Hematopoietic multipotent progenitor cell treated with erythropoietin and hydrocortisone succinate and interleukin-3 and kit ligand, for 15 days (in vitro differentiated cells): ENCODE measurements around the gene SAPCD2.
"Not testable (repeated sequence)": the region's sequence is repeated elsewhere in the genome, so short reads cannot be mapped to it uniquely, and the experiment has no call there.

Experiments
- DNase-seq: peaks from one replicate; pipeline ENCODE4 v3.0.0-alpha.2; 2015; ENCODE audit warnings: low spot score

Gene SAPCD2

DNA sequence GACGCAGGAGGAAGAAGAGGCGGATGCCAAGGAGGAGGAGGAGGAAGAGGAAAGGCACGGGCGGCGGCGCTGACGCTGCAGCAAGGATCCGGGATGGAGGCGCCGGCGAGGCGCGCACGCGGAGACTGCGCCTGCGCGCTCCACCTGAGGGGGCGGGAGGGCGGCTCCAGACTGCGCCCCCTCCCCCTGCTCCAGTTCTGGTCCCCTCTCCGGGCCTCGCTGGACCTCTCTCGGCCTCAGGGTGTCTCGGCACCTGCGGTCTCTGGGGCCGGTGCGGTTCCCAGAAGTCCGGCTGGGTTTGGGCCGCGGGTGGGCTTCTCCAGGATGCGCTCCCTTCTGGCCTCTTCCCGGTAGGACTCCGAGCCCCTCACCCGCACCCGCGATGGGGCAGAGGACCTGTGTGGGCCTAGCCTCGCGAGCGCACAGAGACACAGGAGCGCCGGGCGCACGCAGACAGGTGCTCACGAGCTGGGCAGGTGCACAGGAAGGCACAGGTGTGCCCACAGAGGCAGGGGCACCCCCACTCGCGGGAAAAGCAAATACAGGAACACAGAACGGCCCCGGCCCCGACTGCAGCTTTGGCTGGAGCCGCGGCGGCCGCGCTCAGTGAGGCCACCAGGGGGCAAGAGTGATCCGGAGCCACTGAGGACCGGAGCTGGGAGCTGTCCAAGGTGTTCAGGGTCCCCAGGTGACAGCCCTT lies 24.1 kb downstream of the SAPCD2 start, which contains the start of gene NPDC1:
NPDC1 (minus strand) TSS at position 90 of the 700 bp plus-strand sequence. CDS start 188 bp downstream, outside the sequence.
- peak; percentile 52 for DNase-seq

DNA sequence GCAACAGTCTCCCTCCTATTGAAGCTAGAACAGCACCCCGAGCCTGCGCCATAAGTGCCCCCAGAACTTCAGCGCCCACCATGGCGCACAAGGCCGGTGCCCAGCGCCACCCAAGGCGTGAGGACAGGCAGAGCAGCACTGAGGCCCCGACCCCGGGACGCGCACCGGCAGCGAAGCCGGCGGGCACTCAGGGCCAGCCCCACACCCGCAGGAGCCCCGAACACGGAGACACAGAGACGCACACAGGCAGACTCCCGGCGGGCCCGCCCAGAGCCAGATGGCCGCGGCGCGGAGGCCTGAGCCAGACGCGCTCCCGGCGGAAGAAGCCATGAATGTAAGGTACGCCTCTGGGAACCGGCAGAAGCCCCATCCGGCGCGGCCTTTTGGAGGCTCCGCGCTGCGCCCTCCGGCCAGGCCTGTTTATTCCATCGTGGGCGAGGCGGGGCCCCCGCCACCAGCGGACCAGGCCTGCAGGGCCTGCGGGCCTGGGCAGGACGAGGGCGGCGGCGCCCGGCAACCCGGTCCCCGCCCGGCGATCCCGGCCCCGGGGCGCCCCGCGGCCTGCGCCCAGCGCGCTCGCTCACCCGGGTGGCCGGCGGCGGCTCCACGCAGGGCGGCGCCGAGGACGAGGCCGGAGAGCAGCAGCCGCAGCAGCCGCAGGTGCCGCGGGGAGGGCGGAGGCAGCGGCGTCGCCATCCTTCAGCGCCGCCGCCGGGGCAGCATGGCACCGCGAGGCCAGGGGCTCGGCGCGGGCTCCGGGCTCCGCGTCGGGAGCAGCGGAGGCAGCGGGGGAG lies 24.9 kb downstream of the SAPCD2 start:
- DNase-seq: no peak

DNA sequence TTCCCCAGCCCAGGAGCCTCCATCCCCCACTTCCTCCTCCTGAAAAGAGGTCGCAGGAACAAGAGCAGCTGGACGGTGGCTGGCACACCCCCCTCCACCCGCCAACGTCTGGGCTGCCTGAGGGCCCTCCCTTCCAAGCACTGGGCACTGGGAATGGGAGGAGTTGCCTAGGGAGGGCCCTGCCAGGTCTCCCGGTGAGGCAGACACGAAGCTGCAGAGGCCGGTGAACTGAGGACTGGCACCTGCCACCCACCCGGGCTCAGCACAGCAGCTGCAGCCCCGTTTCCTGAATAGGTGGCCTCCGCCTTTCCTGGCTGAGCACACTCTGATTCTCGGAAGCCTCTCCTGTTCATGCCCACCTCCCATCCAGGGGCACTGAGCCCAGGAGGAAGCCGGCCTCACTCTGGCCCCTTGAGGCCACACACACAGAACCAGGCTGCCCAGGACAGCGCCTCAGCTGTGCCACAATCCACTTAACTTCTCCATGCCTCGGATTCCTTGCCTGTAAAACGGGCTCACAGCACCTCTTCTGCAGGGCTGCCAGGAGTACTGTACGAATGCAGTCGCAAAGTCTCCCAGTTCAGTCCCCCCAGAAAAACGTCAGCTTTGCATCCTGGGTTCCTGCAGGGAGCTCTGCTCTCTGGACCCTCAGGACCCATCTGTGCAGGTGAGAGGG lies 25.7 kb downstream of the SAPCD2 start:
- DNase-seq: no peak

DNA sequence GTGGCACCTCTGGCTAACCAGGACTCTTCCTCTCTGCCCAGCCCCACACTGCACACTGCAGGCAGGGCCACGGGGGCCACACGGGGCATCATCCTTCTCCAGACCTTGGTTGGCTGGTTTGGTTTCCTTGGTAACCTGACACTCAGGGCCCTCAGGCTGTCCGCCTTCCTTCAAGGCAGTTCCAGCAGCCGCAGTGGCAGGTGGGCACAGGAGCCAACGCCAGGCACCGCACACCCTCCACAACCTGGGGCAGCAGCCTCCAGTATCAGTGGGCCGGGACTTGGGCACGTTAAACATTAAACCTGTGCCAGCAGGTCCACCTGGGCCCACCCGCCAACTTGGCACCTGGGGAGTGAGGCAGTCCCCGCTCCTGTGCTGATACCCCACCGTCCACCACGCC lies 26.3 kb downstream of the SAPCD2 start:
- no peak for DNase-seq

DNA sequence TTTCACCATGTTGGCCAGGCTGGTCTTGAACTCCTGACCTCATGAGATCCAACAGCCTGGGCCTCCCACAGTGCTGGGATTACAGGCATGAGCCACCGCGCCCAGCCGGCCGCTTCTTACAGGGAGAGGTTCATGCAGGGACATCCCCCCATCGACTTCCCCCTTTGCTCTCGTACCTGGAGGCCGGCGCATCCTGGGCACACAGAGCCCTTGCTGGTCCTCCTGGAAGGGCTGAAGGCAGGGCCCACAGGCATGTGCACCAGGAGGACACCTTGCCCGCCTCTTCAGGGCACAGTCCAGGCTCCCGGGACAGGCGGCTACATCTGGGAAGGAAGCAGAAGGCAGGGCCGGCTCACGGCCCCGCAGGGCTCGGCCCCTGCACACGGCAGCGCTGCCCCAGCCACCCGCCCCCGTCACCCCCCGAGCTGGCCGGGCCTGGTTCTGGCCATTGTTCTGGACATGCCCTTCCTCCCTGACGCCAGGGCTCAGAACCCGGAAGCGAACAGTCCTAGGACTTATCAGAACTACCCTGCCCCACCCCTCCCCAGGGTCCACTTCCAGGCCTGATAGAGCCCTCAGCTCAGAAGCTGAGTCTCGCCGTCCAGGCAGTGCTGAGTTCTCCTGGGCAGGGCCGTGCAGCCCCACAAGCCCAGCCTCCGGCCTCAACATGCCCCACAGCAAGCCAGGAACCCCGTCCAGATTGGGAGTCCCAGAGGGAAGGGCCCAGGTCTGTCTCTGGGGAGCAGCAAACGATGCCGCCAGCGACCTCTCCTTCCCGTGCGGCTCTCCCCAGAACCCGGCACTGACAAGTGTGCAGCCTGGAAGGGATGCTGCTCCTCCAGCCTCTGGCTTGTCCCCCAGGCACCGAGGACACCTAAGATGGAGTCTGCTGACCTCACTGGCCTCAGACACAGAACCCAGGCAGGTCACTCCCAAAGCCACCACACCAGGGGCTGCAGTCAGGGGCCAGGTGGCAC lies 27.3 kb downstream of the SAPCD2 start:
- DNase-seq: no peak

DNA sequence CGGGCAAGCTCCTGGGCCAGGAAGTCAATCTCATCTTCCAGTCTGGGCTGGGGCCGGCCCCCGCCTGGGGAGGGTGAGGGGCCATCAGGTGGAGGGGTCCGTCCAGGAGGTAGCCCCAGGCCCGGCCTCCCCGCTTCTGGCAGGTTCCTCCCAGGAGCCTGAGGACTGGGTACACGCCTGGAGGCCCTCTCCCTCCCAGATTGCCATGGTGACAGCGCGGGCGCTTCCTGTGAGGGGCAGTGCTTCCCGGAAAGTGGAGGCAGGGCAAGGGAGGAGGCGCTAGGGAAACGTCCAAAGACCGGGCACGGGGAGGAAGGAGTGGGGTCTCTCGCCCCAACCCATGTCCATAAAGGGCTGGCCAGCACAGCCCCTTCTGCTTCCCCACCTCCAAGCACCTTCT lies 29.2 kb downstream of the SAPCD2 start:
- no peak for DNase-seq

DNA sequence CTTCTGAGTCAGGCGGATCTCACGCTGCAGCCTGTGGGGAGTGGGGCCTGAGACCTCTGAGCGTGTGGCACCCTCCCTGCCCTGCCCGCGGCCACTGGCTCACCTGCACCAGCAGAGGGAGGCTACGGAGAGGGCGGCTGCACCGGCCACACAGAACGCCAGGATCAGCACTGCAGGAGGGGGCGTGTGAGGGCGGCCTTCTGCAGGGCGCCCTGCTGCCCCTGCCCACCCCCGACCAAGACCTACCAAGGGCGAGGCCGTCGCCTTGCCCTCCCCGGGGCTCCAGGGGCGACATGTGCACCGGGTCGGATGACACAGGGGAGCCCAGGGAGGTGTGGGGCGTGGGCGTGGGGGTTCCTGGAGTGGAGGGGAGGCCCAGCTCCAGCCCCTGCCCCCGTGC lies 29.8 kb downstream of the SAPCD2 start:
- no peak for DNase-seq

DNA sequence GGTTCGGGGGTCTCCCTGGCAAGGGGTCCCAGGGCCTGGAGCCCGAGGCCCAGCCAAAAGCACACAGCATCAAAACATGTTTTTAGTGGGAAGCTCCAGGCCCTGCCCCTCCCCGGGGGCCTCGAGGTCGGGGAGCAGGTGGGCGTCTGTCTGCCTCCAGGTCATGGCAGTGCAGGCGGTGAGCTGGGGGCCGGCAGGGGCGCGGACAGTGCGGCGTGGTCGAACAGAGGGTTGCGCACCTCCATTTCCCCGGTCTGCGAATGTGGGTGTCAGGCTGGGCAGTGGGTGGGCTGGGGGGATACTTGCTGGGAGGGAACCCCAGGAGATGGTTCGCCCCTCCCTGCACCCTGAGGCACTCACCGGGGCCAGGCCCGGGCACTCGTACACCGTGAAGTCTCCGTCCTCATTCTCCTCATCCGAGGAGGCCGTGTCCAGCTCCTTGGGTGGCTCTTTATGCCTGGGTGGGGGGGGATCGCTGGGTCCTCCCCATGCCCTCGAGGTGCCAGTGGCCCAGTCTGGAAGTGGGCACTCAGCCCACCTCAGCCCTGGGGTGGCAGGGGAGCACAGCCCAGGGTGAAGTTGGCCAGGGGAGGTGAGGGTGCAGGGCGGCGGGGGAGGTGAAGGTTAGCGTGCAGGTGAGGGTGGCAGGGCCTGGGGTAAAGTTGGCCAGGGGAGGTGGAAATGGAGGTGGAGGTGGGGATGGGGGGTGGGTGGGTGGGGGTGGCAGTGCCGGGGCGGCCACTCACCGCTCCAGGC lies 30.6 kb downstream of the SAPCD2 start:
- DNase-seq: no peak

DNA sequence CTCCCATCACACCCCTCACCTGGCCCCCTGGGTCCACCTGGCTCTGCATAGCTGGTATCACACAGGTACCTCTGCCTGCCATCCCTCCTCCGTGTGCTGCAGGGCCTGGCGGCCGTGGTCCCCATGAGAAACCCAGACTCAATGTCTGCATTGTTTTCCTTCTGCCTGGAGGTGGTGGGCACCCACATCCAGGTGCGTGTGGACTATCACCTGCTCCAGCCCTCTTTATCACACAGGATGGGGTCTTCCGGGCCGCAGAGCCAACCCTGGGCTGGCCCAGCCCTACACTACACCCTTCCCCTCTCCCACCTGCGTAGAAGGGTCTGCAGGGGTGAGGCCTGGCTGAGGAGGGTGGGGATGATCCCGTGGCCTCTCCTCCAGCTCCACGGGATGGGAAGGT lies 31.4 kb downstream of the SAPCD2 start:
- no peak for DNase-seq

DNA sequence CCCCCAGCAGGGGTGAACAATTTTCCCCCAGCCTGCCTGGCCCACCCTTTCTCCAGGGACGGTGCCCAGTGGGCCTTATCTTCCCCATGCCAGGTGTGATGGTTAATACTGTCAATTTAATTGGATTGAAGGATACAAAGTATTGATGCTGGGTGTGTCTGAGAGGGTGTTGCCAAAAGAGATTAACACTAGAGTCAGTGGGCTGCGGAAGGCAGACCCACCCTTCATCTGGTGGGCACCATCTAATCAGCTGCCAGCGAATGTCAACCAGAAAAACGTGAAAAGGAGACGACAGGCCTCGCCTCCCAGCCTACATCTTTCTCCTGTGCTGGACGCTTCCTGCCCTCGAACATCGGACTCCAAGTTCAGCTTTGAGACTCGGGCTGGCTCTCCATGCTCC lies 32.9 kb downstream of the SAPCD2 start:
- no peak for DNase-seq

DNA sequence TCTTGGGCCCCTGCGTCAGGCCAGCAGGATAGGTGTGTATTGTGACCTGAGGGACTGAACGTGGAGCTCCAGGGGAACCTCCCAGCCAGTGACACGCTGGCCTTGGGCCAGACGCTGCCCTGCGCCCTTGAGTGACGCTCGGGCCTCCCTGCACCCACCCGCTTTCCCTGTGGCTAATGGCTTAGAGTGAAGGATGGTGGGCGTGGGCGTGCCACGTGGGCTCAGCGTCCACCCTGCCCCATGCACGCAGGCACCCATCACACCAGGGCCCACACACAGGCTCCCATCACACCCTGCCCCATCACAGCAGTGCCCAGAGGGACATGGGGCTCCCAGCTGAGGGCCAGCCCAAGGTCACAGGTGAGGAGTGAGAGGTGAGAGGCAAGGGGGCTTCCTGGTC lies 33.3 kb downstream of the SAPCD2 start:
- no peak for DNase-seq

DNA sequence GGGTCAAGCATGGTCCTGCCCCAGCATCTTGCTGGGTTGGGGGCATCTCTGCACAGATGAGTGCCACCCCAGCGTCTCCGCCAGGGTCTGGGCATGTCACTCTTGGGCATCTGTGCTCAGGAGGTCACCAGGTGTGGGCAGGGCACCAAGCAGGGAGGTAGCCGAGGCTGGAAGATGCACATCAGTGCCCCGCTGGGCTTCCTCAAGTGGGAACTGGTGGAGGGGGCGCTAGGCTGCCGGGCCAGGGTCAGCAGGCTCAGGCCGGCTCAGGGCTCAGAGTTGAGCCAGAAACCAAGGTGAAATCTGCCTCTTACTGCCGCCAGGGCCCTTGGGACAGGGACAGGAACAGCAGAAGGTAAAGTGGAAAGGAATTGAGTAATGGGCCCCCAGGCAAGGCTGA lies 34.4 kb downstream of the SAPCD2 start:
- DNase-seq: no peak

DNA sequence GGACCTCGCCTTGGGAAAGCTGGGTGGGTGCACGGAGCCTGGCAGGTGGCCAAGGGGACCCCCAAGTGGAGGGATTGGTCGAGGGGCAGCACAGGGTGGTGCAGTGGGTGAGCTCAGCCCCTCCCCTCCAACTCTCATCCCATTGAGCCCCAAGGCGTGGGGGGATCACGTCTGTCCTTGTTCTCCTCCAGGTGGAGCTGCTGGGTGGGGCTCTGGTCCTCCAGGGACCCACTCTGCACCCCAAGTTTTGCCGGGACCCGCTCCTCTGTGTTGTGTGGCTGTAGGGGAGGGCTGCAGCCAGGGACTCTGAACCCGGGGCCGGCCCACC lies 34.9 kb downstream of the SAPCD2 start:
- DNase-seq: no peak

DNA sequence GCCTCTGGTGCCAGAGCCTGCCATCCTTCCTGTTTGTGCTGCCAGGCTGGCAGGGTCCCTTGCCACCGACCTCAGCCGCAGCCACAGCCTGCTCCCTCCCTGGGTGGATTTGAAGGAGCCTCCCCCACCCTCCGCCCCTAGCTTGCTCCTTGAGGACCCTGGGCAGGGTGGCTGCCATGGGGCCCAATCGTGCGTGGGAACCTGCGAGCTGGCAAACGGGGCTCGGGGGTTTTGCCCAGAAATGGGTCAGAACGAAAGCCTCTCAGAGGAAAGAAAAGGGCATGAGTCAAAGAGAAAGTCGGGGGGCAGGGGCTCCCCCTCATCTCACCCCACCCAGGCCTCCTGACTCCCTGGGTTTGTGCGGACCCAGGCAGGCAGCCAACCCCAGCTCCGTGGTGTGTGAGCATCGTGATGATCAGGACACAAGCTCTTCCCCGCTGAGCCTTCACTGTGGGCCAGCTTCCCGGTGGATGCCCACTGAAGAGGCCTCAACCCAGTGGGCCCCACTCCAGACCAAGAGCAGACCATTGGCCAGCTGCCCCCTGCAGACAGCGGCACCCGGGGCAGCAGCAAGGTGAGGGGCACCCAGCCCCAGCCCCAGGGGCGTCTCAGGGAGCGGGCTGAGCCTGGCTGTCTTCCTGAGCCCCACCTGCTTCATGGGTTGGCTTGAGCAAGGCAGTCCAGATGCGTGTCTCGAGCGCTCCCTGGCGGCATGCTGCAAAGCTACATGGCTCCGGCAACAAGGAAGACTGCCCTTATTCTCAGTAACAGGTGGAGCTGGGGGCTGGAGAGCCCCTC lies 35.4 kb downstream of the SAPCD2 start:
- peak; percentile 82 for DNase-seq

DNA sequence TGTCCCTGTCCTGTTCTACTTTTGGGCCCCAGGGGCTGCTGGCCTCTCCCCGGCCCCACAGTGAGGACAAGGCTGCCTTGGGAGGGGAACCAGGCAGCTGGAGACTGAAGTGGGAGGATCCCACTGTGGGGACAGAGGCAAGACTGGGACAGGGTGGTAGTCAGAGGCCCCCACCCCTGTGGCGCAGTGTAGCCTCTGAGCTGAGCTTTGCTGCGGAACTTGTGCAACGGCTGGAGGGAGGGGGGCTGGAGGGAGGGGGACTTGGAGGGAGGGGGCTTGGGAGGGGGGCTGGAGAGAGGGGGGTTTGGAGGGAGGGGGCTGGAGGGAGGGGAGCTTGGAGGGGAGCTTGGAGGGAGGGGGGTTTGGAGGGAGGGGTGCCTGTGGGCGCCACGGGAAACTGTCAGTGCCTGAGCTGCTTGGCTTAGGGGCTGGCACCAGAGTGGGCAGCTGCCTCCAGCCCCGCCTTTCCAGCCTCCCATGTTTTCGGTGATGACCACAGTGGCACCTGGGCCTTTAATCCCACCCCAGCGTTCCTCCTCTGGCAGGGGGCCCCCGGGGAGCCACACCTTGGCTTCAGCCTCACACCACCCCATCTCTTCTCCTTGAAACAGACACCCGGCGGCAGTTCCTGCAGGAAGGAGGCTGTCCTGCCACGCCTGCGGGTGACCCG lies 36.2 kb downstream of the SAPCD2 start:
- DNase-seq: no peak

DNA sequence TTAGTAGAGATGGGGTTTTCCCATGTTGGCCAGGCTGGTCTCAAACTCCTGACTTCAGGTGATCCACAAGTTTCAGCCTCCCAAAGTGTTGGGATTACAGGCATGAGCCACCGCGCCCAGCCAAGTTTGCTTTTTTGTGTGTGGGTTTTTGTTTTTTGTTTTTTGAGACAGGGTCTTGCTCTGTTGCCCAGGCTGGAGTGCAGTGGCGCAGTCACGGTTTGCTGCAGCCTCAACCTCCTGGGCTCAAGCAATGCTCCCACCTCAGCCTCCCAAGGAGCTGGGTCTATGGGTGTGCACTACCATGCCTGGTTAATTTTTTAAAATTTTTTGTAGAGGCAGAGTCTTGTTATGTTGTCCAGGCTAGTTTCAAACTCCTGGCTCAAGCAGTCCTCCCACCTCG lies 36.9 kb downstream of the SAPCD2 start:
- DNase-seq: not testable (repeated sequence)

DNA sequence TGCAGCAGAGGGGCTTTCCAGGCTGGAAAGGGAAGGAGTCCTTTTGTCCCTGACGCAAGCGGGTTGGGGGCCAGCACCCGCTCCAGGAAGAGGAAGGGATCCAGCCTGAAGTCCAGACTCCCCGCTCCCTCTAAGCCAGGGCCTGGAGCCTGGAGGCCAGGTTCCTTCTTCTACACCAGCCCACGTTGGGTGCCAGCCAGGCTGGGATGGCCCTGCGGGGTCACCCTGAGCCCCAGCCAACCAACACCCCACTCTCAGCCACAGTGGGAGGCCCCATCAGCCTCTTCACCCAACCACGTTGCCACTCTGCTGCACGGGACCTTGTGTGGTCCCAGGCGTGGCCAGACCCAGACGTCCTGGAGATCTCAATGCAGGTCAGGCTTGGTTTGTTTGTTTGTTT lies 37.5 kb downstream of the SAPCD2 start:
- no peak for DNase-seq

DNA sequence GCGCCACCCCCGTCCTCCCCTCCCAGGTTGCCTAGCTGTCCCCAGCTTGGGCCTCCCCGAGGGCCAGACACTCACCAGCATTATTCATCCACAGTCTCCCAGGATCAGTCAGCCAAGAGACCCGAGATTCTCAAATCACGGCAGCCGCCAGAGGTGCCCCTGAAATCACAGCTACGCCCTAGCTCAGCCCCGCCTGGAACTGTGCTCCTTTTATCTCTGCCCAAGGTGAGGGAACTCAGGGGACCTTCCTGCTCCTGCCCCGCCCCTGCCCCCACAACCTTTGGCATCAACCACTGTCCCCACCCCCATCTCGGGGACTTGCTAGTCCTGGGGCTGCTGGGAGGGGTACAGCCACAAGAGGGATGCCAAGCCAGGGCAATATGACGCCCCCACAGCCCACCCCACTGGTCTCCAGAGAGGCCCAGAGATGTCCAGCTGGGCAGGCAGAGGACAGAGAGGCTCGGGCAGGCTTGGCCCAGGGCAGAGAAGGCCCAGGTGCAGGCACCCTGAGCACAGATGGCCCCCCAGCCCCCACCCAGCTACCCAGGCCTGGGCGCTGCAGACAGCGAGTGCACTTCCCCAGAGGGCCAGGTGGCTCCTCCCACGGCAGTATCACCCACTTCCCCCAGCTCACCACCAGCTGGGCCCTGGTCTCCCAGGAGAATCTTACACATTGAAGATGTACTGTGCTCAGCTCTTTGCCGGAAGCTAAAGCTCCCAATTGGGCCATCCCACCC lies 38.3 kb downstream of the SAPCD2 start, which contains the start of gene FUT7:
FUT7 (minus strand) TSS at position 185 of the 737 bp plus-strand sequence; CDS start at position 88, 97 bp downstream.
- DNase-seq: no peak
